Measurements from ENCODE around the gene VPS37C. TPM values are rescaled to one million over a fixed set of nuclear protein-coding genes. Genes with fewer than 3 reads are reported as not detected.
A peak's percentile ranks its signal among the peaks of the same experiment; 100 is the strongest.

Gene VPS37C
- total RNA-seq, 1 experiment from 2014 or later: 44.2 TPM

DNA sequence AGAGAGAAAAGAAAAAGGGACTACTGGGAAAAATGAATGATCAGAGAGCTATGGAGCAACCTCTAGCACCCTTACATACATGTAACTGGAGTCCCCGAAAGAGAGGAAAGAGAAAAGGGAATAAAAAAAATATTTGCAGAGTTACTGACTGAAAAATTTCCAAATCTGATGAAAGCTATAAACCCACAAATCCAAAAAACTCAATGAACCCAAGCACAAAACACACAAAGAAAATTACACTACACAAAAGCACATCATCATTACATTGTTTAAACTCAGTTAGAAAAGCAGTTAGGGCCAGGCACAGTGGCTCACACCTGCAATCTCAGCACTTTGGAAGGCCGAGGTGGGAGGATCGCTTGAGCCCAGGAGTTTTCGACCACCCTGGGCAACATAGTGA is 6.7 kb downstream of the VPS37C start:
- DNase-seq (ENCODE audit: low spot score): no peak

DNA sequence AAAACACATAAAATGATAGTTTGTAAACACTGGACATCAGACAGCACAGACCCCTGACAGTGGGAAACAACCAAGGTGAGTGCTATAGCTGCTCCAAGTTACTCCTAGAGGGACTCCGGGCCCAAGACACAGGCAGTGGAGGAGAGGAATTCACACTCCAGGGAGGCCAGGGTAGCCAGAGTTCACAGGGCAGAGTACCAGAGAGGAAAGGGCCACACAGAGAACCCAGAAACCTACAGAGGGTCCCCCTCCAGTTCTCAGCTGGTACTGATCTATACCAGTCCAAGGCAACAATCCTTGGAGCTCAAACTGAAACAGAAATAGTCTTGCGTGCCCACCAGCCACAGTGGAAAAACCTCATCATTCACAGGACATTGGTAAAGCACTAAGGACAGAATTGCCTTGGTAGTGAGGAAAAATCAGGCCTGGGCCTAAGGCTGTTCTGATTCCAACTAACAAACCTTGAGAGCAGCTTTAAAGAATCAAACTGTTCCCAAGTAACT is 7.6 kb downstream of the VPS37C start:
- no peak for DNase-seq (ENCODE audit: low spot score)

DNA sequence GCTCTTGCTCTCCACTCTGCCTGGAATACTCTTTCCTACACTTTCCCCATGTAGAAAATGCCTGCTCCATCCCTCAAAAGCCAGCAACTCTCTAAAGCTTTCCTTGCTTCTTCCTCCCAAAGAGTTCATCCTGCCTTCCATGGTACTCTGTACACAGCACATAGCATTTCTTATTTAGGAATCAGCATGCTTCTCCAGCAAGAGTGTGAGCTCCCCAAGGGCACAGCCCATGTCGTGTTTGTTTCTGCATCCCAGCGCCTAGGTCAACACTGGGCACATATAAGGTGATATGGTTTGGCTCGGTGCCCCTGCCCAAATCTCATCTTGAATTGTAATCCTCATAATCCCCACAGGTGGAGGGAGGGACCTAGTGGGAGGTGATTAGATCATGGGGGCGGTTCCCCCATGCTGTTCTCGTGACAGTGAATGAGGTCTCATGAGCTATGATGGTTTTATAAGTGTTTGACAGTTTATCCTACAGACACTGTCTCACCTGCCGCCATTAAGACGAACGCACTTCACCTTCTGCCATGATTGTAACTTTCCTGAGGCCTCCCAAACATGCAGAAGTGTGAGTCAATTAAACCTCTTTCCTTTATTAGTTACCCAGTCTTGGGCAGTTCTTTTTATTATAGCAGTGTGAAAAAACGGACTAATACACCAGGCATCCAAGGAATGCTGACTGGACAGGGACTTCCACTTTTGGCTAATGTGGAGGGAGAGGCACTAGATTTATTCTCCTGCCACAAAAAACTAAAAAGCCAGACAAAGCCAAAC is 8.2 kb downstream of the VPS37C start:
- peak; percentile 45 for DNase-seq (ENCODE audit: low spot score)

DNA sequence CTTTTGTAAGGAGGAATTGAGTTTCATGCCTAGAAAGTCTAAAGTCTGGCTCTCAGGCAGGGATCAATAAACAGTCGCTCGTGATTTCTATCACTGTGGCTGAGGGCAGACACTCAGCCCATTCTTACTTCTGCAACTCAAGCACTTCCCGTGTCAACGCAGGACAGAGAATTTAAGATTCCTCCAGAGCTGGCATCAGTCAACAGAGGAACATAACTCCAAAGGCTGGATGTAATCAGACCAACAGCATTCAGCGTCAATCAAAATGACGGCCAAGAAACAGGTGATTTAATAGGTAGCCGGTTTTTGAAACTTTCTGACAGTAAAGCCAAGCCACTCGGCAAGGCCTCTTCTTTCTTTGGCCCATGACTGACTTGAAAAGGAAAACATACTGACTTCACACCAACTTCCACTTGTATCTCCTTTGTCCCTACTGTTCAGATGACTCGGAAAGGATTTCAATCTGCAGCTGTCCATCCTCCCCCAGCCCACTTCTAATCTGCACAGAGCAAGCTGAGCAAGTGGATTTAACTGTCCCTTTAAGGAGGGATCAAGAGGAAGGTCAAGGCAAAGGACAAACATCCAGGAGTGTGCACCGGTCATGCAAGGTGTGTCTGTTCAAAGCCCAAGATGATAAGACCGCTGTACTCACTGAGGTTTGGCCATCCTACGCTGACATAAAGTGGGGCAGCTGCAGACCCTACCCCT is 9.5 kb downstream of the VPS37C start:
- no peak for DNase-seq (ENCODE audit: low spot score)

DNA sequence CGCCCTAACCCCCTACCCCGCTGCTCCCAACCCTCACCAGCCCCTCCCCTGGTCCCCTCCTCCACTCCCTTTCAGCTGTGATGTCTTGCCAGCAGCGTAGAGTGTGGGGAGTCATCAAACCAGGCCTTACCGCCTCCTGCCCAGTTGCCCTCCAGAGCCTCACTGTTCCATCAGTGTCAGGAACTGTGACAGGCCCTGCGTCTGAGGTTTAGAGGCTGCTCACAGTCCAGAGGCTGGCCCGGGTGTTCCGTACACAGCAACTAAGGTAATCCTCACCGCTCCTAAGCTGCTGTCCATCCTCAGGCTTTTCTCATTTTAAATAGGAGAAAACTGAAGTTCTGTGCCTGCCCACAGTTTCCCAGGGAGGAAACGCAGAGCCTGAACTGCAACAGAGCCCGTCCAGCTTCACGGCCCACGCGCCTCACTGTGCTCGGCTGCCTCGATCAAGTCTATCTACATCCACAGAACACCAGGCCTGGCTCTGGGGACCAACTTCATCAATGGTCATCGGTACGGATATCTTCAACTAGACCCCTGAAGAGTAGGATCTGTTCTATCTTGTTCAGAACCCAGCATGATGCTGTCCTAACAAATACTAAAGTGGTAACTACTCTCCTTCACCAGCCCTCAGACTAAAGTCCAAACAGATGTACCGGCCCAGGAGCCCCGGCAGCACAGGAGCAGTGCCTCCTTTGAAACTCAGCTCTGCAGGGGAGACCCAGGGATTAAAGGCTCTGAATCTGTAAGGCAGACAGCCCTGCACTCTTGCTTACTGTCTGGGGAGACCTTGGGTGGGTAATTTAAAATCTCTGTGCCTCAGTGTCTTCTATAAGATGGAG is 10.3 kb downstream of the VPS37C start:
- DNase-seq (ENCODE audit: low spot score): no peak

DNA sequence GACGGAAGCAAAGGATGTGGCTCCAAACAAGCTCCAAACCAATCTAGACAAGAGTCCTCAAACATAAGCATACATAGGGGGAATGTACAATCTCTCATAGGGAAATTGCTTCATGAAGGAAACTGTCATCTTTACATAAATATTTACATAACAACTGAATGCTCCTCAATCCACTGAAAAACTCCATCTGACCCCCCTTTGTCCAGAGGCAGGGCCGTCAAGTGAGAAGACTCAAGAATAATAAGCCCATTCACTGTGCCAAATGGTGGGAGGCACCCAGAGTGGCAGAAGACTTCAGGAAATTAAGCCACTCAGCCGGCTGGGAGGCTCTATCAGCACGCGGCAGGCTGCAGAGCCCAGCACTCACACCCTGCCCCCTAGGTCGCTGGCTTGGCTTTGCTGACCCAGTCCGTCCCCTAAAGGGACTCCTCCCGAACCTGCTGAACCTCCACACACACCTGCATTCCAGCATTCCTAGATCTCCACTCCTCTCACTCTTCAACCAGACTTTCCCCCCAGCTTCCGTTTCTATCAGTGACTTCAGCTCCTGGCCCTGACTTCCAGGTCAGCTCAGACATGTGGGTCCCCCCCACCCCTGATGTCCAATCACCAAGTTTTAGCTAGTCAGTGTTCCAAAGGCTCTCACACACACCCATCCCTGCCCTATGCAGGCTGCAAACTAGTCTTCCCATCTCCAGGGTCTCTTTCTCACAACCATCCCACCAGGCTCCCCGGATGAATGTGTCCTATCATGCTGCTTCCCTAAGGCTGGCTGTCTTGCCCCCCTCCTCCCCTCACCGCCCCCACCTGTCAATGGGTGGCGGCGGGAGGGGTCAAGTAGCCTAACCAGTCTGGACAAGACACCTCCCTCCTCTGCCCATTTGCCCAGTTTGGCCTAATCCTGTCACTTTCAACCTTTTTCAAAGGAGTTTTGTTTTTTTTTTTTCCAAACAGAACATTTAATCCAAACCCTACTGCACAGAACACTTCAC is 11.3 kb downstream of the VPS37C start:
- DNase-seq (ENCODE audit: low spot score): peak; percentile 60

DNA sequence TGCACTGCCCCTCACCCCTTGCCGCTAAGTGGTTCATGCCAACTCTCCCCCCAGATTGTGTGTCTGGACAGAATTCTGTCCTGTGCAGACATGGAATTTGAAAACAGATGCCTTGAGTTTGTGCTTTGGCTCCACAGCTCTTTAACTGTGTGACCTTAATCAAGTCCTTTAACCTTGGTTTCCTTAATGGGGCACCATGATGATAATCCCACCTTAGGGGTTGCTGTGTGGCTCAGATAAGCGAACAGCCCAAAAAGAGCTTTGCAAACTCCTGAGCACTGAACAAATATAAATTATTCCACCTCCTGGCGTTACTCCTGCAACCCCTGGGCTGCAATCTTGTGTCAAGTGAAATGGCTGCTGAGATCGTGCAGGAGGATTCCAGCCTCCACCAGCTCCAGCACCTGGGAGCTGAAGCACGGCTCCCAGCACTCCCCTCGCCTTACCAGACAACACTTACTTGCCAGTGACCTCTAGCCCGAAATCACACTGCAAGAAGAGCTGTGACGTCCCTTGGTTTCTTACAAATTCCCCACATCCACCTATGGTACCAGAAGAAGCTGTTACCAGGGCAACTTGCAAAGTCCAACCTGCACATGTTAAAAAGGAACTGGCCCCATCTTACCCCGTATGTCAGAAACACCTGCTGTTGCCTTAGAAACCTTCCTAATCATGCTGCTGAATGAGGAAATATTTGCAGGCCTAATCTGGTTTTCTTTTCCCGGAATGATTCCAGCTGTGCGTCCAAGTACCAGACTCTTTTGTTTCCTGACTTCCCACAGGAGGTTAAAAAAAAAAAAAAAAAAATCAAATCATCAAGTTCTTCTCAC is 13.2 kb downstream of the VPS37C start:
- DNase-seq (ENCODE audit: low spot score): no peak

DNA sequence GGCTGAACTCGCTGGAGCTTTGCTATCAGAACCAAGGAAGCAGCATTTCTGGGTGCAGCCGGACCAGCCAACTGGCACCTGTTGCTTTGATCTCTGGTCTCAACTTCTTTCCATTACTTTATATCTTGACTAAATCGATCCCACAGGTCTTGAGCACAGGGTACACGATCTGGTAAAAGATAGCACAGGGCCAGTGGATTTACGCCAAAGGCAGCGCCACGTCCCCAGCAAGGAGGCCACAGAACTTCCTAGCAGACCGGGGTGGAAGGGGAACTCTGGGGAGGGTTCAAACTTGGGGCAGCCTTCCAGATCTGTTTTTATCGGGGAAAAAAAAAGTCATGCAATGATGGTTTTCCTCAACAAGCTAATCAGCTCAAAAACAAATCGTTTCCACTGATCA is 14.0 kb downstream of the VPS37C start:
- no peak for DNase-seq (ENCODE audit: low spot score)

DNA sequence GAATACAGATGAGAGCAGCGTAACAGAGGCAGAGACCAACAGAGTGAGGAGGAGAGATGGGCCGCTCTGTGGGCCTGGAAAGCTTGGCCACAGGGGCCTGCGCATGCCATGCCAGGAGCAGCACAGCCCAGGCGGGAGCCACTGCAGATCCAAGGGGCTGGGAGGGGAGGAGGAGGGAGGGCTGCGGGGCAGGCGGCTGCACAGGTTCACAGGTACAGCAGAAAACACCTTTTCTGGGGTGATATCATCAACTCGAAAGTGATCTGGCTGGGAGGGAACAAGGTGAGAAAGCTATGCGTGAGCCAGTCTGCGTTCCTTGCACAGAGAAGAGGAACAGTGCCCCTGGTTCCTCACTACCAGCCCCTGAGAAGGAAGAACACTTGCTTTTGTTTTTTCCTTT is 14.8 kb downstream of the VPS37C start:
- no peak for DNase-seq (ENCODE audit: low spot score)

DNA sequence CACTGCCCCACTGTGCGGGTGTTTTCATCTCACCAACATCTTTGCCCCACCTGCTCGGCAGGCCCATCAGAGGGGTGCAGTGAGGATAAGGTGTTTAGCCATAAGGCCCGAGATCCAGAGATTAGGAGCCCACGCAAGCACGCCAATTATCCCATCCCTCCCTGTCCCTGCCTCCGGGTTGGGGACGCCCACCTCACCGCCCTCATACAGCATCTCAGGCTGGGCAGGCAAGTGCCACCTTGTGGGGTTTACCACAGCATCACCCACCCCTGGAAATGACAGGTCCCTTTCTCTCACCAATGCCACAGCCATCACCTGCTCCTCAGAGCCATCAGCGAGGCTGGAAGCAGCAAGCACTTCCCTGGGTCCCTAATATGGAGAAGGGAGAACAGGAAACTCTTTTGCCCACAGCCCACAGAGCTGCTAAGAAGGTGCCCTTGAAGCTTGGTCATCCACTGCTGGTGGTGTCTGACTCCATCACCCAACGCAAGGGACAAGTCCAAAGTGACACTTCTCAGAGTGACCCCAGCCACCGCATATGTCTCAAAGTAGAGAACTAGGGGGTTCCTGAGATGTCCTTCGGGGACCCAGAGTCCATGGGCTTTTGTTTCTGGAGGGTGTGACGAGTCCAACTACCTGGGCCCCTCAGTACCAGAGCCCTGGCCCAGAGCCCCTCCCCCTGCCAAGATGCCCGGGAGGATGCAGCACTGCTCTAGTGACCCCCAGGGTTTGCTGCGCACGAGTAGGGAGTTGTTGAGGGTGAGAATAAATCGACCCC is 15.8 kb downstream of the VPS37C start:
- DNase-seq (ENCODE audit: low spot score): no peak

DNA sequence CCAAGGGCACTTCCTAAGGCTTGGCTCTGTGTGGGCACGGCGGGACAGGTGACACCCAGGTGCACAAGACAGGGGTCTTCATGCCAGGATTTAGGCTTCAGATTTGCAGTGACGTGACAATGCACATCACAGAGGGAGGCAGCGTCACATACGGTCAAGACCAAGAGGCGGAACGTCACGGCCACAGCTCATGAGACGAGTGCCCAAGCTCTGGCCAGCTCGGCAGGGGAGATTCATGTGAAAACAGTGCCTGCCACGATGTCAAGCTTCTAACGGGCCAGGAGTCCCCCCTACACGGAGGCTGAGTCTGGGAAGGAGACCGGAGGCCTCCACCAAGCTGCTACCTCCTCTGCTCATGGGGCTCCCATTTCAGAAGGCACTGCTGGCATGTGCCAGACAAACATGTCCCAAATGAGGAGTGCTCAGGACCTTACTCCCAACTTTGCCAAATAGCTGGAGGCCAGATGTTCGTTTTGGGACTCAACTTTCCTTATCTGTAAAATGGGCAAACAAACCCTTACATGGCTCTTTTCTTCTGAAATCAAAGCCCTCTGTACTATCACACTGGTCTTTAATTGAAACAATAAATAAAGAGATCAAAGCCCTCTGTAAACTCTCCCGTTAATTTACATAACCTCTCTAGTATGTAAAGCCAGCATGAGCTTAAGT is 16.6 kb downstream of the VPS37C start:
- DNase-seq (ENCODE audit: low spot score): no peak

DNA sequence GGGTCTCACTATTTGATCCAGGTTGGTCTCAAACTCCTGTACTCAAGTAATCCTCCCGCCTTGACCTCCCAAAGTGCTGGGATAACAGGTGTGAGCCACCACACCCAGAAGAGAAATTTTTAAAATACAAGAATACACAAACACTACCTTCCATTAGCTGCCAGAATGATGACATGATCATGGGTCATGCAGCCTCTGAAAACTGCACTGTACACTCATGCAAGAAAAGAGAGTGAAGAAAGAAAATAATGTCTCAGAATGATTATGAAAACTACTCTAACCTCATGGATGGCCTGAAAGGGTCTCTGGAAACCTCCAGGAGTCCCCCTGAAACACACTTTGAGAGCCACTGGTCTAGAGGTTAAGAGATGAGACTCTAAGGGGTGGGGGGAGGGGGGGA is 18.8 kb downstream of the VPS37C start:
- DNase-seq (ENCODE audit: low spot score): no peak

DNA sequence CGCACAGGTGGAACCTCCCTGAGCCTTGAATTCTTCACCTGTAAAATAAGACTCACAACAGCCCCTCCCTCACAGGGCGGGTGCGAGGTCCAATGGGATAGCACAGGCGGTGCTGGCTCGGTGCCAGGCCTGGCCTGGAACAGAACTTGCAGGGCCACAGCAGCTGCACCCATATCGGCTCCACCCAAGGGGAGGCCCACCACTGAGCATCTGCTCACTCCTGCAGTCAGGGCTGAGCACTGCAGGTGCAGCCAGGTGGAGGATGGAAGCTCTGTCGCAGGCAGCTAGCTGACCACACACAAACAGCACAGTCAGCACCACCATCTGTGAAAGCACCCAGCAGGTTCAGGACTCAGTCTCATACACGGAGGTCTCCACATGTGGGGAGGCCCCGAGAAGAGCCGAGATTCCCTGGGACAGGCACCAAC is 19.6 kb downstream of the VPS37C start:
- peak; percentile 99 for DNase-seq (ENCODE audit: low spot score)

DNA sequence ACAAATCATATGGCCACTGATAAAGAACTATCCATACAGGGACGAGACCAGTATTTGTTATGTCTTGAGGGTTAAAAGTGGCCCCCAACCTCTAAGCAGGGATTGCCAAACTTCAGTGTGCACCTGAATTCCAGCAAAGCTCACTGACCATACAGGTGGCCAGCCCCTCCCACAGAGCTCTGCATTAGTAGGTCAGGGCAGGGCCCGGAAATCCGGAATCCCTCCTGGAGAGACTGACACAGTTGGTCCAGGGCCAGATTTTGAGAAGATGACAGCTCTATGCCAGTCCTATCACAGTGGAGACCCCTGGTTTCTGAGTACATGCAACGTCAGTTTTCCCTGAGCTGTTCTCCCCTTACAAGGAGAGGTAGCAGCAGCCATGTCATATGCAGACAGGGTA is 20.8 kb downstream of the VPS37C start:
- DNase-seq (ENCODE audit: low spot score): peak; percentile 49

DNA sequence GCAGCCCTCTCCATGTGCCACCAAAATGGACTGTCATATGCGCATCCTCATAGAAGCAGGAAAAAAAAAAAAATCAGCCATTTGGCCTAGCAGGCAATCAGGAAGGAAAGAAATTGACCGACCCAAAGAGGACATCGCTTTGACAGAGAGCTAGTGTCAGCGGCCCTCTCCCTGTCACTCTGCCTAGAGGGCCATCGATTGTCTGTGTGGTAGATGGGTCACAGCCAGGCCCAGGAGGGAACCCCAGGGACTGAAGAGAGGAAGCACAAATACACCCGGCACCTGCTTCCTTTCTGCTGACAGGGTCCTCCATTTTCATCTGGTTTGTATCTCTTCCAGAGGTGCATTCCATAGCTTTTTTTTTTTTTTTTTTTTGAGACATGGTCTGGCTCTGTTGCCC is 21.8 kb downstream of the VPS37C start:
- no peak for DNase-seq (ENCODE audit: low spot score)

DNA sequence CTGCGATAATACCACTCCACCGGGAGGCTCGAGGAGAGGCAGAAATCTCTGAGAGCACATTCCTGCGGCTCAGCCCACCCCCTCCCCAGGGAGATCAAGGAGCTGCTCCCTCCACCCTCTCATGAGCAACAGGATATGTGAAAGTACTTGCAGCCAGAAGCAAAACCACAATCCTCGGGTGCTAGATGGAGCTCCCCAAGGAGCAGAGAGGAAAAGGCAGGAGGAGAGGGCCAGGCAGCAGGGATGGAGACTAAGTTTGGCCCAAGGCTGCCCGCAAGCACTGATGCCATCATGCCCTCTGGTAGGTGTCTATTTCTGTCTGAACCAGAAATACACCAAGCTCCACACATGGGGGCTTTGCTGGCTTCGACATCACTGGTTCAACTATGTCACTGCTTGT is 22.3 kb downstream of the VPS37C start:
- no peak for DNase-seq (ENCODE audit: low spot score)

DNA sequence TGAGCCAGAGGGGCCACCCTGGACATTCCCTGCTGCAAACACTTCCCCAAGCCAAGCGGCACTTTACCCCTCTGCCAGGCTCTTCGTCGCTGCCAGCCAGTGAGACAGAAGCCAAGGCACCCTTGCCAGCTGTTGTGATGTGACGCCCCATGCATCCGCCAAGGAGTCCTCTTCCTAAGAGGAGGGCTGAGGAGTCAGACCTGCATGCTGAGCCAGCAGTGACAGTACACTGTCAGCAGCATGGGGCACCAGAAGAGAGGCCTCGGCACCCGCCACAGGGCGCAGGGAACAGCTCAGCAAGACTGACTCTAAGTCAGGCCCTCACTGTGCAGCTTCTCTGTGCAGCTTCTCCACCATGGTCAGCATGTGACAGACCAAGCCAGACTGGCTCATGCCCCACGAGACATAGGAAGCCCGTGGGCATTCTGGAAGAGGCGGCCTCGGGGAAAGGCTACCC is 26.4 kb downstream of the VPS37C start:
- DNase-seq (ENCODE audit: low spot score): no peak

DNA sequence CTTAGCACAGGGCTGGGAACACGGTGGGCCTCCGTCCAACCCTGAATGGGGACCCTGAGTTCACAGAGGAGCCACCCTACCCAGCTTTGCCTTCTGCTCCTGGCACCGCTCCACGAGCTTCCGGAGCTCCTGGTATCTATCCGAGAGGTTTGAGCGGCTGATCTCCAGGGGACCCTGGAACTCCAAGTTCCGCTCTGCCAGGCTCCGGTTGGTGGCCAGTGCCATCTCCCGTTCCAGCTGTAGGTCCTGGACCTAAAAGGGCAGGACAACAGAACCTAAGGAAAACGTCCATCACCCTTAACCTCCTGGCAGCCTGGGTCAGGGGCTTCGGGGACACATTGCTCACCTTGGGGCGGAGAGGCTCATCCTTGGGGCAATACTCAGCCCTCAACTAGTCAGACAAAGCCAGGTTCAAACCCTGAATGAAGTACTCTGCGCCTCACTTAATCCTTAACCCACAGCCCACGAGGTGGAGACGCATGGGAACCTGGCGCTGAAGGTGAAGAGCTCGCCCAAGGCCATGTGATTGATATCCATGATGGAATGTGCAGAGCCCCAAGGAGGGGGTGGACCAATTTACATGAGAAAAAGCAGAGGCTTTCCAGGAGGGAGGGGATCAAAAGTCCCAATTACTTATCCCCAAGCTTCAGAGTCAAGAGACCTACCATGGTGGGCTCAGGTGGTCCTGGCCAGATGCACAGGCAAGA is 27.1 kb downstream of the VPS37C start:
- DNase-seq (ENCODE audit: low spot score): no peak
